GM12874 (cell line): ENCODE measurements around the gene WDR4.
A peak's percentile ranks its signal among the peaks of the same experiment; 100 is the strongest.

Experiments used
- CTCF ChIP-seq: IDR thresholded peaks from 2 replicates; pipeline ENCODE4 v1.5.1; 2011; ENCODE audit warnings: low read depth, mild to moderate bottlenecking, control low read depth, low read length, moderate library complexity; ENCODE audit not compliant: insufficient read depth

WDR4 gene

GRCh38 chr21:42836767-42837301 is 42.5 kb downstream of the WDR4 start:
- no peak for TF ChIP-seq CTCF

GRCh38 chr21:42836402-42836666 is 43.0 kb downstream of the WDR4 start:
- no peak for TF ChIP-seq CTCF

GRCh38 chr21:42835611-42836401 is 43.5 kb downstream of the WDR4 start:
- no peak for TF ChIP-seq CTCF

DNA sequence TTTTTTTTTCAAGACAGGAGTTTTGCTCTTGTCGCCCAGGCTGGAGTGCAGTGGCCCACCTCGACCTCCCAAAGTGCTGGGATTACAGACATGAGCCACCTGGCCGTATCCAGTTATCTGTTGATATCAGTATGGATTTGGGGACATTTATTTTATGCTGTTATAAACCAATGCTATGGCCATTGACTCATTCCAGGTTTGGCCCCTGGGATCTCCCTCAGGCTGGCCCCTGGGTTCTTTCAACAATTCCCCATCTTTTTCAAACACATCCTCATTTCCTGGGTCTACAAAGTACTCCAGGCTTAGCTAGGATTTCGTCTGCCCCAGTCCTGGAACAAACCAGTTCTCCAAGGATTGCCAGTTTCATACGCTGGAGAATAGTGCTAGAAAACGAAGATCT is 44.1 kb downstream of the WDR4 start:
- no peak for TF ChIP-seq CTCF

DNA sequence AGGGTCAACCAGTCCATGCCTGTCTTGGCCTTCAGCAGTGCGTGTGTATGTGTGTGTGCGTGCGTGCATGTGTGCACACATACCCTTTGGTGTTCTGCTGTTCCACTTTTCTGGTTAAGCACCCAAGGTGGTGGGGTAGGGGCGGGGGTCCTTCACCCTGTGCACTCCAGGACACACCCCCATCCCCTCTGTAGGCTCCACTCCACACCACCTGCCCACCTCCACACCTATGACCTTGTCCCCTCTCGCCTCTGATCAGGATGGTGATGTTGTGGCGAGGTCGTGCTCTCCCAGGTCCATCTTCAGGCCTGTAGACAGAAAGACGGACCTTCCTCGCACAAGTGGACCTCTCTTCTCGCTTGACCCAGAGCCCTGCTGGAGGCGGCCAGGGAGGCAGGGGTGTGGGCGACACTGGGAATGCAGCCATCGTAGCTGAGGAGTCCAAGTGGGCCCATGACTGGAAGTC is 44.6 kb downstream of the WDR4 start:
- no peak for TF ChIP-seq CTCF

GRCh38 chr21:42833859-42834725 is 45.2 kb downstream of the WDR4 start:
- no peak for TF ChIP-seq CTCF

DNA sequence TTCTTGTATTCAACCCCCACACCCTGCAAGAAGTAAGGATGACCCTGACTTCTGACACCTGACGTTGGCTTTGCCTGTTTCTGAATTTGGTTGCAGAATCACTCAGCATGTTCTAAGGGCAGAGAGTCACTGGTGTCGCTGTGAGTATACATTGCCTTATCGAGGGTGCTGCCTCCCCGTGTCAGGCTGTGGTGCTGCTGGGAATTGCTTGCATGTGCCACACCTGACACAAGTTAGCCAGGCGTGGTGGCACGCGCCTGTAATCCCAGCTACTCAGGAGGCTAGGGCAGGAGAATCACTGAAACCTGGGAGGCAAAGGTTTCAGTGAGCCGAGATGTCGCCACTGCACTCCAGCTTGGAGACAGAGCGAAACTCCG is 45.9 kb downstream of the WDR4 start:
- TF ChIP-seq CTCF = peak; percentile 41; the same call in 1 of the 2 replicates
